RWPE1 (cell line): ENCODE data around the gene AMIGO1.
"Not testable (repeated sequence)": the region's sequence is repeated elsewhere in the genome, so short reads cannot be mapped to it uniquely, and the experiment has no call there.

ENCODE experiments used
- CTCF ChIA-PET: fragments of 350-600 bp; sonication (Branson Sonifier 250); formaldehyde crosslinking; extraction: SDS; loops from one replicate; lab custom pipeline; 2021; lab: Yijun Ruan, JAX
- POLR2A ChIA-PET: fragments of 400-600 bp; formaldehyde crosslinking; extraction: SDS; loops from one replicate; lab custom pipeline; 2020; ENCODE audit warnings: antibody characterized with exemption; ENCODE audit not compliant: low non-redundant PET; lab: Yijun Ruan, JAX
- DNase-seq: peaks from one replicate; pipeline ENCODE4 v3.0.0; 2012; ENCODE audit warnings: low spot score
- H3K27ac ChIP-seq: fragments of 450-650 bp; 2 replicates; pipeline ENCODE4 v1.5.1; 2017
- TF ChIP-seq, protein P1 (sequence below): fragments of 450-650 bp; conservative IDR thresholded peaks from 2 replicates; pipeline ENCODE4 v1.5.1; 2017; ENCODE audit warnings: low read depth, mild to moderate bottlenecking

AMIGO1 gene

DNA sequence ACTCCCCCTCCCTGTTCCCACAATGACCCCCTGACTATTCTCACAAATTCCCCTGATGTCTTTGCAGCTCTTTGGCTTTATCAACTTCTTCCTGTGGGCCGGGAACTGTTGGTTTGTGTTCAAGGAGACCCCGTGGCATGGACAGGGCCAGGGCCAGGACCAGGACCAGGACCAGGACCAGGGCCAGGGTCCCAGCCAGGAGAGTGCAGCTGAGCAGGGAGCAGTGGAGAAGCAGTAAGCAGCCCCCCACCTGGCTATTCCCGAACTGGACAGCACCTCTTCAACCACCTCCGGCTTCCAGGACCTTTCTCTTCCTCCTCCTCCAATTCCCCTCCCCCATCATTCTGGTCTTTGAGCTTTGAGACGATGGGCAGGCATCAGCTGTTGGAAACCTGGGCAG is 30.2 kb downstream of the AMIGO1 start:
- CTCF ChIA-PET = interaction anchor here (1.4 kb wide), 1 partner anchor 11 kb away, joined by 4 read pairs; no protein-coding TSS in a partner anchor
- no peak for DNase-seq
- POLR2A ChIA-PET = no interaction called here
- no peak overlapping the region for H3K27ac ChIP-seq
- TF ChIP-seq, protein P1, sequence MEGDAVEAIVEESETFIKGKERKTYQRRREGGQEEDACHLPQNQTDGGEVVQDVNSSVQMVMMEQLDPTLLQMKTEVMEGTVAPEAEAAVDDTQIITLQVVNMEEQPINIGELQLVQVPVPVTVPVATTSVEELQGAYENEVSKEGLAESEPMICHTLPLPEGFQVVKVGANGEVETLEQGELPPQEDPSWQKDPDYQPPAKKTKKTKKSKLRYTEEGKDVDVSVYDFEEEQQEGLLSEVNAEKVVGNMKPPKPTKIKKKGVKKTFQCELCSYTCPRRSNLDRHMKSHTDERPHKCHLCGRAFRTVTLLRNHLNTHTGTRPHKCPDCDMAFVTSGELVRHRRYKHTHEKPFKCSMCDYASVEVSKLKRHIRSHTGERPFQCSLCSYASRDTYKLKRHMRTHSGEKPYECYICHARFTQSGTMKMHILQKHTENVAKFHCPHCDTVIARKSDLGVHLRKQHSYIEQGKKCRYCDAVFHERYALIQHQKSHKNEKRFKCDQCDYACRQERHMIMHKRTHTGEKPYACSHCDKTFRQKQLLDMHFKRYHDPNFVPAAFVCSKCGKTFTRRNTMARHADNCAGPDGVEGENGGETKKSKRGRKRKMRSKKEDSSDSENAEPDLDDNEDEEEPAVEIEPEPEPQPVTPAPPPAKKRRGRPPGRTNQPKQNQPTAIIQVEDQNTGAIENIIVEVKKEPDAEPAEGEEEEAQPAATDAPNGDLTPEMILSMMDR = no peak

DNA sequence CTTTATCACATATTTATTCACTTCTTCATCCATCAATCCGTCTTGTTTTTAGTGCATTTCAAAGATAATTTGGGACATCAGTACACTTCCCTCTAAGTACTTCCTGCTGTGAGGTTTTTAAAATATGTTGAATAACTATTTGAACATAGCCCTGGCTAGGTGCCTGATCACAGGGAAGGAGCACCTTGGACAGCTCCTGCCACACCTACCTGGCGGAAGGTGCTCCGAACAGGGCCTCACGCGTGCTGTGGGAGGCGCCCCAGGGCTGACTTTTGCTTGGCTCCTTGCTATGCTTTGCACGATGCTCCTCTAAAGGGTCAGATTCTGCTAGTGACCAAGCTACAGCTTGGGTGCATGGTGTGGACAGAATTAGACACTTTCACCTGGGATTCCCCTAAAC is 30.7 kb downstream of the AMIGO1 start:
- CTCF ChIA-PET = interaction anchor here (1.4 kb wide), 1 partner anchor 11 kb away, joined by 4 read pairs; no protein-coding TSS in a partner anchor
- DNase-seq = no peak
- no peak overlapping the region for H3K27ac ChIP-seq
- POLR2A ChIA-PET = no interaction called here
- TF ChIP-seq, protein P1 = no peak

DNA sequence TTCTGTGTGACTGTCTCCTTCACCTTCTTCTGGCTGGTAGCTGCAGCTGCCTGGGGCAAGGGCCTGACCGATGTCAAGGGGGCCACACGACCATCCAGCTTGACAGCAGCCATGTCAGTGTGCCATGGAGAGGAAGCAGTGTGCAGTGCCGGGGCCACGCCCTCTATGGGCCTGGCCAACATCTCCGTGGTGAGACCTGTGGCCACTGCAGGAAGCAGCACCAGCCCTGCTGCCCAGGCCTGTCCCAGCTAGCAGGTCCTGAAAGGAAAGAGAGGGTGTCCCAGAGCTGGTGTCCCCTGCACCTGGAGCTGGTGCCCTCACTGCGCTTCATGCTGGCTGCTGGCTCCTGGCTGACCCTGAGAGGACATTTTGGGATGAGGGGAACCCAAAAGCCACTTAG is 31.7 kb downstream of the AMIGO1 start:
- TF ChIP-seq, protein P1 = no peak
- no peak for DNase-seq
- ChIA-PET CTCF (interaction anchor here (1.4 kb wide), 1 partner anchor 12 kb away, joined by 4 read pairs; no protein-coding TSS in a partner anchor), POLR2A (no interaction called here)
- no peak overlapping the region for H3K27ac ChIP-seq

DNA sequence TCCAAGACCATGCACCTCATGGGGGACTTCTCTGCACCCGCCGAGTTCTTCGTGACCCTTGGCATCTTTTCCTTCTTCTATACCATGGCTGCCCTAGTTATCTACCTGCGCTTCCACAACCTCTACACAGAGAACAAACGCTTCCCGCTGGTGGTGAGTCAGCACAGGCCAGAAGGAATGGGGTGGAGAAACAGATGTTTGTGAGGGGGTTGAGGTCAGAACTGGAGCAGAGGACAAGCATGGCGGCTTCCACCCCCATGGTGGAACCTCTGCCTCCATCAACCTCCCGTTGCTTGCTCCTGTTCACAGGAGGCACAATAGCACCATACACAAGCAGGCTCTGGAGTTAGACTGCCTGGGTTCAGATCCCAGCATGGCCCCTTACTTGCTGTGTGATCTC is 32.7 kb downstream of the AMIGO1 start:
- TF ChIP-seq, protein P1 = no peak
- ChIA-PET CTCF (no interaction called here), POLR2A (no interaction called here)
- no peak for DNase-seq
- H3K27ac ChIP-seq = no peak overlapping the region

DNA sequence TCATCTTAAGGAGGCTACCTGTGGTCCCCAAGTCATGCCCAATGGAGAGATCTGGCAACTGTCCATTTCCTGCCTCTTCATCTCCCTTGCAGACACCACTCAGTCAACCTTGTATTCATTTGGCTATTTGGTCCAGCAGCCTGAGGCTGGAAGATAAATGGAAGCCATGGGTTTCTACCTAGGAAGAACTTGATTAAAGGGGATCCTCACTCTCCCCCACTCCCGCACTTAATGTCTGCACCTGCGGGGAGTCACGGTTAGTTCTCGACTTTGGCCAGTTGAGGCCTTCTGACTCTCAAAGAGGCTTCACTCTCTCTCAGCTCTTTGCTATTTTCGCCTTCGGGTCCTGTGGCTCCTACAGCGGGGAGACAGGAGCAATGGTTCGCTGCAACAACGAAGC is 34.3 kb downstream of the AMIGO1 start:
- no peak overlapping the region for H3K27ac ChIP-seq
- TF ChIP-seq, protein P1 = no peak
- no peak for DNase-seq
- ChIA-PET CTCF (interaction anchor here (1.1 kb wide), 1 partner anchor 58 kb away, joined by 3 read pairs; no protein-coding TSS in a partner anchor), POLR2A (no interaction called here)

DNA sequence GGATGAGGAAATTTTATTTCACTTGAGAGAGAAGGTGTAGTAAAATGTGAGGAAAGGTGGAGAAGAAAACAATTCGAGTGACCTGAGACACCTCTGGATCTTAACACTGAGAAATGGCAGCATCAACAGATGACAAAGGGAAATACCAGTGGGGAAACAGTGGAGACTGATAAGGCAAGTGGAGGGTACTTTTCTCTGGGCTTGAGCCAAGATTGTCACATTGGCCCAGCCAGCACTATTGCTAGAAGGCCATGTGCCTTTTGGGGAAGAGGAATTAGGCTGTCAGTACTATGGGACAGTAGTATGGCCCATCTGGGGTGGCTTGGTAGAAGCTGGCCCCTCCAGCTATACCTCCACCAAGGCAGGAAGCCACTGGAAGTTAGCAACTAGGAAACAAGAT is 34.8 kb downstream of the AMIGO1 start:
- no peak overlapping the region for H3K27ac ChIP-seq
- POLR2A ChIA-PET = no interaction called here
- TF ChIP-seq, protein P1 = no peak
- no peak for DNase-seq
- CTCF ChIA-PET = no interaction called here

DNA sequence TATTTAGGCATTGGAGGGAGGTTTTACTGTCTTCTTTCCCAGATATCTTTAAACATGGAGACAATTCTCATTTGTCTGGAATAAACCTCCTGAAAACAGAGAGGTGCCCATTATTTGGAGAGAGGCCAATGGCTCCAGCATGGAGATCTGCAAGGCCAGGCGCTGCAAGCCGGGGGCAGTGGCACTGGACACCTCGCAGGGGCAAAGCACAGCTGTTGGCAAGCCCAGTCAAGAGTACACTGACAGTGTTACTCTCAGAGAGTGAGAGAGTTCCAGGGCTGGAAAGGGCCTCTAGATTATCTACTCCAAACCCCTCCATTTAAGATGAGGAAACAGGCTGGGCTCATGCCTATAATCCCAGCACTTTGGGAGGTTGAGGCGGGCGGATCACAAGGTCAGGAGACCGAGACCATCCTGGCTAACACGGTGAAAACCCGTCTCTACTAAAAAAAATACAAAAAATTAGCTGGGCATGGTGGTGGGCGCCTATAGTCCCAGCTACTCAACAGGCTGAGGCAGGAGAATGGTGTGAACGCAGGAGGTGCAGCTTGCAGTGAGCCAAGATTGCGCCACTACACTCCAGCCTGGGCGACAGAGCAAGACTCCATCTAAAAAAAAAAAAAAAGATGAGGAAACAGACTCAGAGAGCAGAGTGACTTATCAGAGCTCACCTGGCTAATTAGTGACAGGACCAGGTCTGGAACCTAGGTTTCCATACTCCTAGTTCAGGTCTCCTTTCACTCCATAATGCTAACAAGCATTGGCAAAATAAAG is 36.1 kb downstream of the AMIGO1 start:
- DNase-seq, H3K27ac ChIP-seq, POLR2A ChIA-PET, CTCF ChIA-PET: not testable (repeated sequence)
